B cell (primary cell): ENCODE measurements around the gene LRRN3. TPM values are rescaled to one million over a fixed set of nuclear protein-coding genes. Genes with fewer than 3 reads are reported as not detected.

Experiments used
- ATAC-seq: fragments of 200-7000 bp; cut with Tn5 transposase; one replicate; pipeline ENCODE4 v1.10.0; 2021; ENCODE audit warnings: low read depth, mild to moderate bottlenecking, moderate number of reproducible peaks, moderate library complexity
- CTCF ChIA-PET: fragments of 350-600 bp; sonication (Branson Sonifier 250); formaldehyde crosslinking; loops from one replicate; lab custom pipeline; 2021; ENCODE audit warnings: antibody characterized with exemption, inconsistent platforms; lab: Charles Lee
- POLR2A ChIA-PET: fragments of 350-600 bp; sonication (Branson Sonifier 250); formaldehyde crosslinking; loops from one replicate; lab custom pipeline; 2021; ENCODE audit warnings: antibody characterized with exemption; lab: Charles Lee
- DNase-seq: peaks from one replicate; pipeline ENCODE4 v3.0.0; 2013
- H2AFZ ChIP-seq: 2 replicates; pipeline ENCODE4 v1.6.1; 2012; ENCODE audit warnings: mild to moderate bottlenecking, low read depth, low read length; ENCODE audit not compliant: insufficient read depth, poor library complexity, severe bottlenecking
- H3K27ac ChIP-seq, 2 donors: 1 replicate in 1 of 2; 2 replicates in 1 of 2; pipeline ENCODE4 v1.5.1; 2012 to 2013; ENCODE audit warnings: low read length in 2 of 2, mild to moderate bottlenecking in 2 of 2, moderate library complexity in 1 of 2
- H3K27me3 ChIP-seq, 4 experiments: fragments of 200-600 bp in 1 of 4; sonication (generic) in 1 of 4; replicated peaks in 1 of 4; 1 replicate in 2 of 4; 2 replicates in 2 of 4; pipeline versions ENCODE4 v1.6.1 to v1.7.0; 2013 to 2016; ENCODE audit warnings: low read length in 3 of 4, mild to moderate bottlenecking in 2 of 4, mixed read lengths in 1 of 4, moderate library complexity in 1 of 4; ENCODE audit not compliant: insufficient read depth in 4 of 4, control insufficient read depth in 3 of 4; ENCODE audit errors: control extremely low read depth in 1 of 4
- H3K36me3 ChIP-seq, 2 experiments: replicated peaks in 1 of 2; 1 replicate in 1 of 2; 2 replicates in 1 of 2; pipeline versions ENCODE4 v1.6.1 to v1.7.1; 2013; ENCODE audit warnings: low read length in 1 of 2; ENCODE audit not compliant: insufficient read depth in 2 of 2, control insufficient read depth in 1 of 2; ENCODE audit errors: control extremely low read depth in 1 of 2, extremely low read depth in 1 of 2
- H3K4me1 ChIP-seq, 2 donors: fragments of 200-600 bp in 1 of 2; sonication (generic) in 1 of 2; 1 replicate in 1 of 2; 2 replicates in 1 of 2; pipeline versions ENCODE4 v1.5.1 to v1.6.1; 2013 to 2017; ENCODE audit warnings: low read length in 2 of 2; ENCODE audit not compliant: control insufficient read depth in 2 of 2, insufficient read depth in 2 of 2
- H3K4me2 ChIP-seq: replicated peaks from 2 replicates; pipeline ENCODE3; 2012; ENCODE audit warnings: mild to moderate bottlenecking, low read depth, low read length; ENCODE audit not compliant: poor library complexity, severe bottlenecking
- H3K4me3 ChIP-seq, 5 experiments: fragments of 200-600 bp in 1 of 5; sonication (generic) in 1 of 5; 1 replicate in 3 of 5; 2 replicates in 2 of 5; pipeline versions ENCODE4 v1.5.1 to v1.7.0; 2011 to 2016; ENCODE audit warnings: low read length in 4 of 5, mild to moderate bottlenecking in 4 of 5, low read depth in 2 of 5, control low read depth in 1 of 5, moderate library complexity in 1 of 5; ENCODE audit not compliant: insufficient read depth in 1 of 5; ENCODE audit errors: control extremely low read depth in 1 of 5, extremely low read depth in 1 of 5
- H3K79me2 ChIP-seq: fragments of 200-600 bp; sonication (generic); one replicate; pipeline ENCODE4 v1.6.0; 2016; ENCODE audit warnings: low read length; ENCODE audit not compliant: control insufficient read depth, insufficient read depth
- H3K9ac ChIP-seq: fragments of 200-600 bp; sonication (generic); 2 replicates; pipeline ENCODE4 v1.6.1; 2017; ENCODE audit warnings: mild to moderate bottlenecking, low read length, moderate library complexity
- H3K9me3 ChIP-seq, 3 donors: one replicate each; pipeline versions ENCODE4 v1.6.1 to v1.7.1; 2013; ENCODE audit warnings: low read length in 2 of 3; ENCODE audit not compliant: control insufficient read depth in 2 of 3, insufficient read depth in 1 of 3; ENCODE audit errors: control extremely low read depth in 1 of 3
- H4K20me1 ChIP-seq: 2 replicates; pipeline ENCODE4 v1.6.0; 2012; ENCODE audit warnings: mild to moderate bottlenecking, low read length; ENCODE audit not compliant: insufficient read depth, control insufficient read depth, poor library complexity, severe bottlenecking
- H3K27ac Mint-ChIP-seq: one replicate; pipeline ENCODE4 v1.8.0; 2021; ENCODE audit warnings: mixed read lengths
- H3K27me3 Mint-ChIP-seq: one replicate; pipeline ENCODE4 v1.8.0; 2021; ENCODE audit warnings: mixed read lengths
- H3K4me1 Mint-ChIP-seq: one replicate; pipeline ENCODE4 v1.8.0; 2021; ENCODE audit warnings: mixed read lengths
- H3K4me3 Mint-ChIP-seq: one replicate; pipeline ENCODE4 v1.8.0; 2021; ENCODE audit warnings: mixed read lengths
- H3K9me3 Mint-ChIP-seq: one replicate; pipeline ENCODE4 v1.8.0; 2022; ENCODE audit warnings: mixed read lengths; ENCODE audit not compliant: insufficient read depth
- EZH2 ChIP-seq: IDR thresholded peaks from 2 replicates; pipeline ENCODE4 v1.6.1; 2012; ENCODE audit warnings: borderline replicate concordance, low read depth, mild to moderate bottlenecking, moderate library complexity, low read length; ENCODE audit not compliant: insufficient read depth, poor library complexity, severe bottlenecking
- WGBS: methylation state at CpG from one replicate; pipeline ENCODE4 v1.1.5; 2013; ENCODE audit warnings: missing lambda C conversion rate; ENCODE audit not compliant: insufficient coverage; 5-methylcytosine and 5-hydroxymethylcytosine counted together
- intact Hi-C: fragments of 100-400 bp; cut with micrococcal nuclease; formaldehyde crosslinking; loops from one replicate; pipeline ENCODE4 v1.10.0; 2022
- polyA plus RNA-seq: library from polyadenylated mRNA; depleted of rRNA; stranded (reverse); fragments of >200 nt; gene quantifications from 2 replicates; pipeline ENCODE4 v1.2.3, GENCODE V29; 2012
- total RNA-seq, 2 donors: library from RNA; stranded (reverse); fragments of 120-200 nt in 1 of 2; gene quantifications; 1 replicate in 1 of 2; 2 replicates in 1 of 2; pipeline versions ENCODE4 v1.2.3 to v1.2.4, GENCODE V29; 2013 to 2022
- TF ChIP-seq, protein P1 (sequence below): fragments of 200-600 bp; IDR thresholded peaks from one replicate; pipeline ENCODE4 v1.8.0; 2022; ENCODE audit warnings: antibody characterized with exemption, mild to moderate bottlenecking

The LRRN3 gene
- total and polyA plus RNA-seq, 2 donors (not counting 1 experiment from before 2014, with no cell fraction given): 0.03 to 0.20 TPM

DNA sequence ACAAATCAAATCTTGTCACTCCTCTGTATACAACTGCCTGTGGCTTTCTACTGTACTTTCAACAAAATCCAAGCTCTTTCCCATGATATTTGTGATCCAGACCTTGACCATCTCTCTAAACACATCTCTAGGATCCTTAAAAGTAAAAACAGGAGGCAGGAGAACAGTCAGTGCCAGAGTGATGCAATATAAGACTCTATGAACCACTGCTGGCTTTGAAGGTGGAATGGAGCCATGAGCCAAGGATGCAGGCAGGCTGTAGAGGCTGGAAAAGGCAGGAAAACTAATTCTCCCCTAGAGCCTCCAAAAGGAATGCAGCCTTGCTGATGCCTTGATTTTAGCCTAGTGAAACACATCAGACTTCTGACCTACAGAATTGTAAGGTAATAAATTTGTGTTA, 45.5 kb upstream of the LRRN3 start:
- CTCF ChIA-PET: no interaction called here
- Histone ChIP-seq H2AFZ (no peak overlapping the region), H3K9me3 (no peaks in the 10 kb centered on the region), H3K4me2 (no peak overlapping the region), H3K4me3 (no peak overlapping the region), H3K36me3 (no peaks in the 10 kb centered on the region), H4K20me1 (no peaks in the 10 kb centered on the region), H3K27ac (no peak overlapping the region), H3K79me2 (no peaks in the 10 kb centered on the region), H3K9ac (no peak overlapping the region), H3K4me1 (no peaks in the 10 kb centered on the region), H3K27me3 (no peaks in the 10 kb centered on the region)
- no peaks in the 10 kb centered on the region for H3K27me3 Mint-ChIP-seq
- intact Hi-C loops: no loop called here
- no peak for TF ChIP-seq EZH2
- TF ChIP-seq, protein P1, sequence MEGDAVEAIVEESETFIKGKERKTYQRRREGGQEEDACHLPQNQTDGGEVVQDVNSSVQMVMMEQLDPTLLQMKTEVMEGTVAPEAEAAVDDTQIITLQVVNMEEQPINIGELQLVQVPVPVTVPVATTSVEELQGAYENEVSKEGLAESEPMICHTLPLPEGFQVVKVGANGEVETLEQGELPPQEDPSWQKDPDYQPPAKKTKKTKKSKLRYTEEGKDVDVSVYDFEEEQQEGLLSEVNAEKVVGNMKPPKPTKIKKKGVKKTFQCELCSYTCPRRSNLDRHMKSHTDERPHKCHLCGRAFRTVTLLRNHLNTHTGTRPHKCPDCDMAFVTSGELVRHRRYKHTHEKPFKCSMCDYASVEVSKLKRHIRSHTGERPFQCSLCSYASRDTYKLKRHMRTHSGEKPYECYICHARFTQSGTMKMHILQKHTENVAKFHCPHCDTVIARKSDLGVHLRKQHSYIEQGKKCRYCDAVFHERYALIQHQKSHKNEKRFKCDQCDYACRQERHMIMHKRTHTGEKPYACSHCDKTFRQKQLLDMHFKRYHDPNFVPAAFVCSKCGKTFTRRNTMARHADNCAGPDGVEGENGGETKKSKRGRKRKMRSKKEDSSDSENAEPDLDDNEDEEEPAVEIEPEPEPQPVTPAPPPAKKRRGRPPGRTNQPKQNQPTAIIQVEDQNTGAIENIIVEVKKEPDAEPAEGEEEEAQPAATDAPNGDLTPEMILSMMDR: no peak
- ATAC-seq: no peak
- DNase-seq: no peak
- H3K4me1 Mint-ChIP-seq: no peaks in the 10 kb centered on the region
- H3K4me3 Mint-ChIP-seq: no peak overlapping the region
- peaks cover 3% of the 10 kb centered on the region for H3K9me3 Mint-ChIP-seq
- POLR2A ChIA-PET: no interaction called here
- no peak overlapping the region for H3K27ac Mint-ChIP-seq

DNA sequence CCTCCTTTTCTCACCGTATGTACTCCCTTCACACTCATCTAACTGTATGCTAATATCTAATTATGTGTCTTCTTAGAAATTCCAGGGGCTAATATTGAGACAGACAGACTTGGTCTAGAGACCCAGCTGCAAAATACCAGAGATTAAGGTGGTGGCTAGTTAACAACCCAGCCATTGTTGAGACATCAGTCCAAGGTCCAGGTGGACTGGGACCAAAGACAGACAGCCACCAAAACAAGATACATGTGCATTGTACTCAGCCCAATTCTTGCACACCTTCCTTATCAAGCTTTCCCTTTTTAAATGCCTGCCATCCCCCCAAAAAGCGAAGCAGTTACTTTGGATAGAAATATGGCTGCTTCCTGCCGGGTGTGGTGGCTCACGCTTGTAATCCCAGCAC, 43.3 kb upstream of the LRRN3 start:
- H3K36me3 ChIP-seq: no peaks in the 10 kb centered on the region
- no peak overlapping the region for H3K27ac ChIP-seq
- Mint-ChIP-seq H3K27ac (no peak overlapping the region), H3K4me3 (no peak overlapping the region), H3K9me3 (peaks cover 3% of the 10 kb centered on the region), H3K27me3 (no peaks in the 10 kb centered on the region), H3K4me1 (no peaks in the 10 kb centered on the region)
- no peak for DNase-seq
- WGBS: no CpG with 5 or more reads among the region's 4 CpGs
- no peaks in the 10 kb centered on the region for H3K4me1 ChIP-seq
- H3K27me3 ChIP-seq: no peaks in the 10 kb centered on the region
- ATAC-seq: no peak
- TF ChIP-seq EZH2: no peak
- TF ChIP-seq, protein P1: no peak
- no peaks in the 10 kb centered on the region for H3K79me2 ChIP-seq
- H3K4me2 ChIP-seq: no peak overlapping the region
- H3K4me3 ChIP-seq: no peak overlapping the region
- no peak overlapping the region for H2AFZ ChIP-seq
- no peaks in the 10 kb centered on the region for H4K20me1 ChIP-seq
- no peaks in the 10 kb centered on the region for H3K9me3 ChIP-seq
- CTCF ChIA-PET: no interaction called here
- intact Hi-C loops: no loop called here
- no peak overlapping the region for H3K9ac ChIP-seq
- POLR2A ChIA-PET: no interaction called here
